Measurements from ENCODE around the gene CAMK1G. TPM values are rescaled to one million over a fixed set of nuclear protein-coding genes. Genes with fewer than 3 reads are reported as not detected.

CAMK1G gene
- total and polyA plus RNA-seq, 9 of the 15 experiments (the other 6 are each of a cell fraction or from before 2014, with no cell fraction given): not detected

GRCh38 chr1:209653915-209654351, 70.4 kb downstream of the CAMK1G start:
- ChIA-PET CTCF (ENCODE audit: low intra/inter-chr PET ratio) (no interaction called here), POLR2A (interaction anchor here (0.7 to 1.2 kb wide), 3 partner anchors 22 to 47 kb away, joined by 3 to 8 read pairs (median 4); no protein-coding TSS in a partner anchor)
- H3K27ac ChIP-seq (ENCODE audit: extremely low read depth, low read depth, low read length): no peak overlapping the region
- H3K9me3 ChIP-seq (replicated peaks; ENCODE audit: control insufficient read depth, insufficient read depth, low read depth, low read length): no peaks in the 10 kb centered on the region
- TF ChIP-seq HDAC3 (IDR thresholded peaks at IDR 0.05; ENCODE audit: borderline replicate concordance, partially characterized antibody) (no peak), NR2F6 (CRISPR knock-in tag; IDR thresholded peaks at IDR 0.05) (no peak), ZNF143 (CRISPR knock-in tag; IDR thresholded peaks at IDR 0.05) (no peak), POU5F1 (IDR thresholded peaks at IDR 0.05; ENCODE audit: borderline replicate concordance, low read depth, low read length, partially characterized antibody) (no peak)
- H3K4me3 ChIP-seq: no peak overlapping the region
- 41% methylated on average over 7 of the region's 7 CpGs for WGBS (ENCODE audit: insufficient coverage, low coverage, missing lambda C conversion rate)
- no peaks in the 10 kb centered on the region for H3K79me2 ChIP-seq (ENCODE audit: control insufficient read depth, insufficient read depth, low read length)
- H3K36me3 ChIP-seq (ENCODE audit: control insufficient read depth, insufficient read depth, low read length): no peaks in the 10 kb centered on the region
- in situ Hi-C loops (cut with MboI): loop anchor here (10.0 kb wide), 1 partner anchor 1829 kb away; no protein-coding TSS in a partner anchor
- peaks cover 31 to 45% of the 10 kb centered on the region in 2 experiments for H3K4me1 ChIP-seq (replicated peaks in 1 of 2; ENCODE audit: control insufficient read depth in 2 of 2, insufficient read depth in 2 of 2, low read length in 2 of 2)
- BruUV-seq (replicated peaks): no TSS peak
- DNase-seq (ENCODE audit: extremely low read depth in 1 of 4, low spot score in 3 of 4) (no peak), FAIRE-seq (no peak), ATAC-seq (no peak)
- H3K4me2 ChIP-seq (ENCODE audit: insufficient read depth, low read length): no peak overlapping the region
- peak overlapping the region in 1 of 2 experiments; percentile 57; a peak in 1 of 4 replicates for H3K9ac ChIP-seq (ENCODE audit: insufficient read depth in 1 of 2, low read depth in 2 of 2, low read length in 2 of 2)
- H2AFZ ChIP-seq (ENCODE audit: low read depth, low read length): no peak overlapping the region
- no peaks in the 10 kb centered on the region for H4K20me1 ChIP-seq (replicated peaks; ENCODE audit: control insufficient read depth, insufficient read depth, low read length)
- H3K9me1 ChIP-seq (ENCODE audit: control insufficient read depth, insufficient read depth, low read length): no peaks in the 10 kb centered on the region
- H3K27me3 ChIP-seq (ENCODE audit: control insufficient read depth in 2 of 2, insufficient read depth in 2 of 2, low read length in 2 of 2): peaks cover 0 to 6% of the 10 kb centered on the region in 2 experiments; a peak in 1 of 5 replicates
- intact Hi-C loops (cut with micrococcal nuclease): no loop called here
